ENCODE data around the gene LUZP2. TPM values are rescaled to one million over a fixed set of nuclear protein-coding genes. Genes with fewer than 3 reads are reported as not detected.

The LUZP2 gene
- total RNA-seq, 2 experiments from 2014 or later = not detected

DNA sequence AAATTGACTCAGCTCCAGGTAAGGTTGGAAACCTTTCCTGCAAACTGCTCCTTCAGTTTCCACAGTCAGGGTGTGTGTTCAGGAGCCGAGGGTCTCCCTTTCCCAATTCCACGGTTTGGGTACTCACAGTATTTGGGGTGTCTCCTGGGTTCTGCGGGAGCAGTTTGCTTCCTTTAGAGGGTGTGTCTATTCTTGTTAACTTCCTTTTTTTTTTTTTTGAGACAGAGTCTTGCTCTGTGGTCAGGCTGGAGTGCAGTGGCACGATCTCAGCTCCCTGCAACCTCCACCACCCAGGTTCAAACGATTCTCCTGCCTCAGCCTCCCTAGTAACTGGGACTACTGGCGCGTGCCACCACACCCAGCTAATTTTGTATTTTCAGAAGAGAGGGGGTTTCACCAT, 251.4 kb downstream of the LUZP2 start:
- H3K4me1 Mint-ChIP-seq (ENCODE audit: low read depth) = no peaks in the 10 kb centered on the region
- no peaks in the 10 kb centered on the region for H3K27me3 Mint-ChIP-seq
- no peak overlapping the region for H3K27ac ChIP-seq (ENCODE audit: low read depth in 1 of 2, low read length in 2 of 2)
- POLR2A ChIA-PET = no interaction called here
- DNase-seq (no peak), ATAC-seq (ENCODE audit: poor library complexity) (no peak)
- H3K4me3 Mint-ChIP-seq = no peak overlapping the region
- H3K4me1 ChIP-seq (ENCODE audit: insufficient read depth, low read length) = no peaks in the 10 kb centered on the region
- no peak overlapping the region for H3K4me3 ChIP-seq (ENCODE audit: low read length)
- TF ChIP-seq, protein P1, sequence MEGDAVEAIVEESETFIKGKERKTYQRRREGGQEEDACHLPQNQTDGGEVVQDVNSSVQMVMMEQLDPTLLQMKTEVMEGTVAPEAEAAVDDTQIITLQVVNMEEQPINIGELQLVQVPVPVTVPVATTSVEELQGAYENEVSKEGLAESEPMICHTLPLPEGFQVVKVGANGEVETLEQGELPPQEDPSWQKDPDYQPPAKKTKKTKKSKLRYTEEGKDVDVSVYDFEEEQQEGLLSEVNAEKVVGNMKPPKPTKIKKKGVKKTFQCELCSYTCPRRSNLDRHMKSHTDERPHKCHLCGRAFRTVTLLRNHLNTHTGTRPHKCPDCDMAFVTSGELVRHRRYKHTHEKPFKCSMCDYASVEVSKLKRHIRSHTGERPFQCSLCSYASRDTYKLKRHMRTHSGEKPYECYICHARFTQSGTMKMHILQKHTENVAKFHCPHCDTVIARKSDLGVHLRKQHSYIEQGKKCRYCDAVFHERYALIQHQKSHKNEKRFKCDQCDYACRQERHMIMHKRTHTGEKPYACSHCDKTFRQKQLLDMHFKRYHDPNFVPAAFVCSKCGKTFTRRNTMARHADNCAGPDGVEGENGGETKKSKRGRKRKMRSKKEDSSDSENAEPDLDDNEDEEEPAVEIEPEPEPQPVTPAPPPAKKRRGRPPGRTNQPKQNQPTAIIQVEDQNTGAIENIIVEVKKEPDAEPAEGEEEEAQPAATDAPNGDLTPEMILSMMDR (IDR thresholded peaks at IDR 0.05) = no peak
- no peaks in the 10 kb centered on the region for H3K36me3 Mint-ChIP-seq (ENCODE audit: low read depth)
- H3K27ac Mint-ChIP-seq = no peak overlapping the region
- H3K27me3 ChIP-seq (ENCODE audit: control insufficient read depth in 1 of 2, insufficient read depth in 2 of 2, low read length in 2 of 2) = no peaks in the 10 kb centered on the region
- intact Hi-C loops (cut with DNase I, micrococcal nuclease) = no loop called here
- peaks cover 0 to 7% of the 10 kb centered on the region in 2 experiments for H3K9me3 ChIP-seq (ENCODE audit: control insufficient read depth in 1 of 2, insufficient read depth in 1 of 2, low read length in 2 of 2)
- no peaks in the 10 kb centered on the region for H3K36me3 ChIP-seq (ENCODE audit: insufficient read depth, low read length)
- H3K9me3 Mint-ChIP-seq = peaks cover 6% of the 10 kb centered on the region
- CTCF ChIA-PET = no interaction called here

- CTCF ChIA-PET = no interaction called here
- Mint-ChIP-seq H3K27me3 (no peaks in the 10 kb centered on the region), H3K36me3 (ENCODE audit: low read depth) (no peaks in the 10 kb centered on the region), H3K4me3 (no peak overlapping the region), H3K27ac (no peak overlapping the region), H3K4me1 (ENCODE audit: low read depth) (no peaks in the 10 kb centered on the region), H3K9me3 (no peaks in the 10 kb centered on the region)
- H3K27me3 ChIP-seq (ENCODE audit: control insufficient read depth in 1 of 2, insufficient read depth in 2 of 2, low read length in 2 of 2) = no peaks in the 10 kb centered on the region
- no peak overlapping the region for H3K4me3 ChIP-seq (ENCODE audit: low read length)
- no peaks in the 10 kb centered on the region for H3K36me3 ChIP-seq (ENCODE audit: insufficient read depth, low read length)
- POLR2A ChIA-PET = no interaction called here
- ATAC-seq (ENCODE audit: poor library complexity) (no peak), DNase-seq (no peak)
- H3K9me3 ChIP-seq (ENCODE audit: control insufficient read depth in 1 of 2, insufficient read depth in 1 of 2, low read length in 2 of 2) = peaks cover 0 to 3% of the 10 kb centered on the region in 2 experiments
- H3K27ac ChIP-seq (ENCODE audit: low read depth in 1 of 2, low read length in 2 of 2) = no peak overlapping the region
- intact Hi-C loops (cut with DNase I, micrococcal nuclease) = no loop called here
- no peaks in the 10 kb centered on the region for H3K4me1 ChIP-seq (ENCODE audit: insufficient read depth, low read length)
- TF ChIP-seq, protein P1 (IDR thresholded peaks at IDR 0.05) = no peak
Observed at GRCh38 chr11:24754406-24754805, 257.6 kb downstream of the LUZP2 start.

GRCh38 chr11:24755260-24755839, 258.5 kb downstream of the LUZP2 start:
- DNase-seq (no peak), ATAC-seq (ENCODE audit: poor library complexity) (no peak)
- Mint-ChIP-seq H3K27ac (no peak overlapping the region), H3K36me3 (ENCODE audit: low read depth) (no peaks in the 10 kb centered on the region), H3K4me1 (ENCODE audit: low read depth) (no peaks in the 10 kb centered on the region), H3K27me3 (no peaks in the 10 kb centered on the region), H3K4me3 (no peak overlapping the region), H3K9me3 (no peaks in the 10 kb centered on the region)
- Histone ChIP-seq H3K4me1 (ENCODE audit: insufficient read depth, low read length) (no peaks in the 10 kb centered on the region), H3K27me3 (ENCODE audit: control insufficient read depth in 1 of 2, insufficient read depth in 2 of 2, low read length in 2 of 2) (no peaks in the 10 kb centered on the region), H3K36me3 (ENCODE audit: insufficient read depth, low read length) (no peaks in the 10 kb centered on the region), H3K9me3 (ENCODE audit: control insufficient read depth in 1 of 2, insufficient read depth in 1 of 2, low read length in 2 of 2) (peaks cover 0 to 3% of the 10 kb centered on the region in 2 experiments), H3K4me3 (ENCODE audit: low read length) (no peak overlapping the region), H3K27ac (ENCODE audit: low read depth in 1 of 2, low read length in 2 of 2) (no peak overlapping the region)
- intact Hi-C loops (cut with DNase I, micrococcal nuclease) = no loop called here
- TF ChIP-seq, protein P1 (IDR thresholded peaks at IDR 0.05) = no peak
- POLR2A ChIA-PET = no interaction called here
- CTCF ChIA-PET = no interaction called here
